Measurements from ENCODE around the gene SPACDR. TPM values are rescaled to one million over a fixed set of nuclear protein-coding genes. Genes with fewer than 3 reads are reported as not detected.

Gene SPACDR
- total and polyA plus RNA-seq, 2 experiments from 2014 or later = 0.42 to 0.52 TPM

DNA sequence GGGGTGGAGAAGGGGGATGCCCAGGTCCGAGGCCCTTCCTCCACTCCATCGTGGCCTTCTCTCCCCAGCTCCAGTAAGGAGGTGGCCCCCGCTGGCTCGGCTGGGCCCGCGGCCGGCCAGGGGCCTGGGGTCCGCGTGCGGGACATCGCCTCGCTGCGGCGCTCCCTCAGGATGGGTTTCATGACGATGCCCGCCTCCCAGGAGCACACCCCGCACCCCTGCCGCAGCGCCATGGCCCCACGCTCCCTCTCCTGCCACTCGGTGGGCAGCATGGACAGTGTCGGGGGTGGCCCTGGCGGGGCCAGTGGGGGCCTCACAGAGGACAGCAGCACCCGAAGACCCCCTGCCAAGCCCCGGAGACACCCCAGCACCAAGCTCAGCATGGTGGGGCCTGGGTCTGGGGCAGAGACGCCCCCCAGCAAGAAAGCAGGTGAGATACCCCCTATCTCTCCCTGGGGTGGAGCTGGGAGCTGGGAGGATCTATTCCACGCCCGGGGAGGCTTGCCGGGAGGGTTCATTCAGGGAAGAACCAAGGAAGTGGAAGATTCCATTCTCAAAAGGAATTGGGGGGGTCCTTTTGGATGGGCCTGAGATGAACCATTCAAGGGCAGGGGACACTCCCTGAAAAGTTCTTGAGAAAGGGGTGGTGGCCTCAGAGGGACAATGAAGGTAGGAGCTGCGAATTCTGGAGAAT is 22.8 kb upstream of the SPACDR start:
- H3K4me2 ChIP-seq = 0 out of 2 replicates have a peak overlapping the region, but pooled peaks have one; percentile 62
- peaks cover 2% of the 10 kb centered on the region; the same call in 1 of the 2 replicates for H3F3A ChIP-seq (replicated peaks; ENCODE audit: low read depth)
- Mint-ChIP-seq H3K9me3 (no peaks in the 10 kb centered on the region; the same call in 2 of the 3 replicates), H3K4me3 (no peak overlapping the region), H3K27ac (no peak overlapping the region), H3K36me3 (ENCODE audit: low read depth) (no peaks in the 10 kb centered on the region; the same call in 2 of the 3 replicates), H3K4me1 (peaks cover 37% of the 10 kb centered on the region), H3K27me3 (ENCODE audit: insufficient read depth, low read depth, poor library complexity) (peaks cover 21% of the 10 kb centered on the region)
- H2AFZ ChIP-seq = no peak overlapping the region
- H3K9me2 ChIP-seq (ENCODE audit: insufficient read depth) = no peaks in the 10 kb centered on the region
- H3K4me3 ChIP-seq = no peak overlapping the region
- ATAC-seq (peak; percentile 4), DNase-seq (ENCODE audit: low spot score) (peak; percentile 88)
- TF ChIP-seq JUNB (IDR thresholded peaks at IDR 0.05; ENCODE audit: unreplicated experiment) (no peak), POLR2AphosphoS5 (IDR thresholded peaks at IDR 0.05; ENCODE audit: low read depth) (no peak), STAT1 (IDR thresholded peaks at IDR 0.05; ENCODE audit: unreplicated experiment) (no peak), ZNF331 (CRISPR knock-in tag; IDR thresholded peaks at IDR 0.05; ENCODE audit: low read depth) (no peak)
- TF ChIP-seq, protein P1, sequence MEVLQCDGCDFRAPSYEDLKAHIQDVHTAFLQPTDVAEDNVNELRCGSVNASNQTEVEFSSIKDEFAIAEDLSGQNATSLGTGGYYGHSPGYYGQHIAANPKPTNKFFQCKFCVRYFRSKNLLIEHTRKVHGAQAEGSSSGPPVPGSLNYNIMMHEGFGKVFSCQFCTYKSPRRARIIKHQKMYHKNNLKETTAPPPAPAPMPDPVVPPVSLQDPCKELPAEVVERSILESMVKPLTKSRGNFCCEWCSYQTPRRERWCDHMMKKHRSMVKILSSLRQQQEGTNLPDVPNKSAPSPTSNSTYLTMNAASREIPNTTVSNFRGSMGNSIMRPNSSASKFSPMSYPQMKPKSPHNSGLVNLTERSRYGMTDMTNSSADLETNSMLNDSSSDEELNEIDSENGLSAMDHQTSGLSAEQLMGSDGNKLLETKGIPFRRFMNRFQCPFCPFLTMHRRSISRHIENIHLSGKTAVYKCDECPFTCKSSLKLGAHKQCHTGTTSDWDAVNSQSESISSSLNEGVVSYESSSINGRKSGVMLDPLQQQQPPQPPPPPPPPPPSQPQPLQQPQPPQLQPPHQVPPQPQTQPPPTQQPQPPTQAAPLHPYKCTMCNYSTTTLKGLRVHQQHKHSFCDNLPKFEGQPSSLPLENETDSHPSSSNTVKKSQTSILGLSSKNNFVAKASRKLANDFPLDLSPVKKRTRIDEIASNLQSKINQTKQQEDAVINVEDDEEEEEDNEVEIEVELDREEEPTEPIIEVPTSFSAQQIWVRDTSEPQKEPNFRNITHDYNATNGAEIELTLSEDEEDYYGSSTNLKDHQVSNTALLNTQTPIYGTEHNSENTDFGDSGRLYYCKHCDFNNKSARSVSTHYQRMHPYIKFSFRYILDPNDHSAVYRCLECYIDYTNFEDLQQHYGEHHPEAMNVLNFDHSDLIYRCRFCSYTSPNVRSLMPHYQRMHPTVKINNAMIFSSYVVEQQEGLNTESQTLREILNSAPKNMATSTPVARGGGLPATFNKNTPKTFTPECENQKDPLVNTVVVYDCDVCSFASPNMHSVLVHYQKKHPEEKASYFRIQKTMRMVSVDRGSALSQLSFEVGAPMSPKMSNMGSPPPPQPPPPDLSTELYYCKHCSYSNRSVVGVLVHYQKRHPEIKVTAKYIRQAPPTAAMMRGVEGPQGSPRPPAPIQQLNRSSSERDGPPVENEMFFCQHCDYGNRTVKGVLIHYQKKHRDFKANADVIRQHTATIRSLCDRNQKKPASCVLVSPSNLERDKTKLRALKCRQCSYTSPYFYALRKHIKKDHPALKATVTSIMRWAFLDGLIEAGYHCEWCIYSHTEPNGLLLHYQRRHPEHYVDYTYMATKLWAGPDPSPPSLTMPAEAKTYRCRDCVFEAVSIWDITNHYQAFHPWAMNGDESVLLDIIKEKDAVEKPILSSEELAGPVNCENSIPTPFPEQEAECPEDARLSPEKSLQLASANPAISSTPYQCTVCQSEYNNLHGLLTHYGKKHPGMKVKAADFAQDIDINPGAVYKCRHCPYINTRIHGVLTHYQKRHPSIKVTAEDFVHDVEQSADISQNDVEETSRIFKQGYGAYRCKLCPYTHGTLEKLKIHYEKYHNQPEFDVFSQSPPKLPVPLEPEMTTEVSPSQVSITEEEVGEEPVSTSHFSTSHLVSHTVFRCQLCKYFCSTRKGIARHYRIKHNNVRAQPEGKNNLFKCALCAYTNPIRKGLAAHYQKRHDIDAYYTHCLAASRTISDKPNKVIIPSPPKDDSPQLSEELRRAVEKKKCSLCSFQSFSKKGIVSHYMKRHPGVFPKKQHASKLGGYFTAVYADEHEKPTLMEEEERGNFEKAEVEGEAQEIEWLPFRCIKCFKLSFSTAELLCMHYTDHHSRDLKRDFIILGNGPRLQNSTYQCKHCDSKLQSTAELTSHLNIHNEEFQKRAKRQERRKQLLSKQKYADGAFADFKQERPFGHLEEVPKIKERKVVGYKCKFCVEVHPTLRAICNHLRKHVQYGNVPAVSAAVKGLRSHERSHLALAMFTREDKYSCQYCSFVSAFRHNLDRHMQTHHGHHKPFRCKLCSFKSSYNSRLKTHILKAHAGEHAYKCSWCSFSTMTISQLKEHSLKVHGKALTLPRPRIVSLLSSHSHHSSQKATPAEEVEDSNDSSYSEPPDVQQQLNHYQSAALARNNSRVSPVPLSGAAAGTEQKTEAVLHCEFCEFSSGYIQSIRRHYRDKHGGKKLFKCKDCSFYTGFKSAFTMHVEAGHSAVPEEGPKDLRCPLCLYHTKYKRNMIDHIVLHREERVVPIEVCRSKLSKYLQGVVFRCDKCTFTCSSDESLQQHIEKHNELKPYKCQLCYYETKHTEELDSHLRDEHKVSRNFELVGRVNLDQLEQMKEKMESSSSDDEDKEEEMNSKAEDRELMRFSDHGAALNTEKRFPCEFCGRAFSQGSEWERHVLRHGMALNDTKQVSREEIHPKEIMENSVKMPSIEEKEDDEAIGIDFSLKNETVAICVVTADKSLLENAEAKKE (CRISPR knock-in tag; IDR thresholded peaks at IDR 0.05) = no peak
- TF ChIP-seq, protein P2, sequence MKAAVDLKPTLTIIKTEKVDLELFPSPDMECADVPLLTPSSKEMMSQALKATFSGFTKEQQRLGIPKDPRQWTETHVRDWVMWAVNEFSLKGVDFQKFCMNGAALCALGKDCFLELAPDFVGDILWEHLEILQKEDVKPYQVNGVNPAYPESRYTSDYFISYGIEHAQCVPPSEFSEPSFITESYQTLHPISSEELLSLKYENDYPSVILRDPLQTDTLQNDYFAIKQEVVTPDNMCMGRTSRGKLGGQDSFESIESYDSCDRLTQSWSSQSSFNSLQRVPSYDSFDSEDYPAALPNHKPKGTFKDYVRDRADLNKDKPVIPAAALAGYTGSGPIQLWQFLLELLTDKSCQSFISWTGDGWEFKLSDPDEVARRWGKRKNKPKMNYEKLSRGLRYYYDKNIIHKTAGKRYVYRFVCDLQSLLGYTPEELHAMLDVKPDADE (IDR thresholded peaks at IDR 0.05) = no peak
- TF ChIP-seq, protein P3, sequence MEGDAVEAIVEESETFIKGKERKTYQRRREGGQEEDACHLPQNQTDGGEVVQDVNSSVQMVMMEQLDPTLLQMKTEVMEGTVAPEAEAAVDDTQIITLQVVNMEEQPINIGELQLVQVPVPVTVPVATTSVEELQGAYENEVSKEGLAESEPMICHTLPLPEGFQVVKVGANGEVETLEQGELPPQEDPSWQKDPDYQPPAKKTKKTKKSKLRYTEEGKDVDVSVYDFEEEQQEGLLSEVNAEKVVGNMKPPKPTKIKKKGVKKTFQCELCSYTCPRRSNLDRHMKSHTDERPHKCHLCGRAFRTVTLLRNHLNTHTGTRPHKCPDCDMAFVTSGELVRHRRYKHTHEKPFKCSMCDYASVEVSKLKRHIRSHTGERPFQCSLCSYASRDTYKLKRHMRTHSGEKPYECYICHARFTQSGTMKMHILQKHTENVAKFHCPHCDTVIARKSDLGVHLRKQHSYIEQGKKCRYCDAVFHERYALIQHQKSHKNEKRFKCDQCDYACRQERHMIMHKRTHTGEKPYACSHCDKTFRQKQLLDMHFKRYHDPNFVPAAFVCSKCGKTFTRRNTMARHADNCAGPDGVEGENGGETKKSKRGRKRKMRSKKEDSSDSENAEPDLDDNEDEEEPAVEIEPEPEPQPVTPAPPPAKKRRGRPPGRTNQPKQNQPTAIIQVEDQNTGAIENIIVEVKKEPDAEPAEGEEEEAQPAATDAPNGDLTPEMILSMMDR (conservative IDR thresholded peaks at IDR 0.05; ENCODE audit: low read depth in 2 of 2) = no peak
- TF ChIP-seq, protein P4, sequence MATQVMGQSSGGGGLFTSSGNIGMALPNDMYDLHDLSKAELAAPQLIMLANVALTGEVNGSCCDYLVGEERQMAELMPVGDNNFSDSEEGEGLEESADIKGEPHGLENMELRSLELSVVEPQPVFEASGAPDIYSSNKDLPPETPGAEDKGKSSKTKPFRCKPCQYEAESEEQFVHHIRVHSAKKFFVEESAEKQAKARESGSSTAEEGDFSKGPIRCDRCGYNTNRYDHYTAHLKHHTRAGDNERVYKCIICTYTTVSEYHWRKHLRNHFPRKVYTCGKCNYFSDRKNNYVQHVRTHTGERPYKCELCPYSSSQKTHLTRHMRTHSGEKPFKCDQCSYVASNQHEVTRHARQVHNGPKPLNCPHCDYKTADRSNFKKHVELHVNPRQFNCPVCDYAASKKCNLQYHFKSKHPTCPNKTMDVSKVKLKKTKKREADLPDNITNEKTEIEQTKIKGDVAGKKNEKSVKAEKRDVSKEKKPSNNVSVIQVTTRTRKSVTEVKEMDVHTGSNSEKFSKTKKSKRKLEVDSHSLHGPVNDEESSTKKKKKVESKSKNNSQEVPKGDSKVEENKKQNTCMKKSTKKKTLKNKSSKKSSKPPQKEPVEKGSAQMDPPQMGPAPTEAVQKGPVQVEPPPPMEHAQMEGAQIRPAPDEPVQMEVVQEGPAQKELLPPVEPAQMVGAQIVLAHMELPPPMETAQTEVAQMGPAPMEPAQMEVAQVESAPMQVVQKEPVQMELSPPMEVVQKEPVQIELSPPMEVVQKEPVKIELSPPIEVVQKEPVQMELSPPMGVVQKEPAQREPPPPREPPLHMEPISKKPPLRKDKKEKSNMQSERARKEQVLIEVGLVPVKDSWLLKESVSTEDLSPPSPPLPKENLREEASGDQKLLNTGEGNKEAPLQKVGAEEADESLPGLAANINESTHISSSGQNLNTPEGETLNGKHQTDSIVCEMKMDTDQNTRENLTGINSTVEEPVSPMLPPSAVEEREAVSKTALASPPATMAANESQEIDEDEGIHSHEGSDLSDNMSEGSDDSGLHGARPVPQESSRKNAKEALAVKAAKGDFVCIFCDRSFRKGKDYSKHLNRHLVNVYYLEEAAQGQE (IDR thresholded peaks at IDR 0.05; ENCODE audit: unreplicated experiment) = no peak
- H3K27me3 ChIP-seq (ENCODE audit: insufficient read depth) = no peaks in the 10 kb centered on the region
- no peaks in the 10 kb centered on the region for H3K79me2 ChIP-seq (replicated peaks; ENCODE audit: insufficient read depth)
- no peaks in the 10 kb centered on the region for H3K36me3 ChIP-seq (ENCODE audit: insufficient read depth)
- H3K4me1 ChIP-seq (ENCODE audit: insufficient read depth) = peaks cover 22% of the 10 kb centered on the region
- H3K27ac ChIP-seq (ENCODE audit: low read depth) = no peak overlapping the region
- no peaks in the 10 kb centered on the region for H4K20me1 ChIP-seq (replicated peaks; ENCODE audit: insufficient read depth)

All from GM23338 (cell line).